HEK293 (cell line): ENCODE measurements around the gene FOXB1.

Experiments used
- MZF1 ChIP-seq: fragments of 450-650 bp; formaldehyde crosslinking; IDR thresholded peaks from 2 replicates; pipeline ENCODE4 v1.5.1; 2017; ENCODE audit warnings: missing biosample characterization, missing genetic modification characterization, borderline replicate concordance
- PRDM1 ChIP-seq: fragments of 450-650 bp; formaldehyde crosslinking; IDR thresholded peaks from 2 replicates; pipeline ENCODE4; 2016; ENCODE audit warnings: missing biosample characterization, missing genetic modification characterization
- TCF7L2 ChIP-seq: IDR thresholded peaks from 2 replicates; pipeline ENCODE4 v1.6.1; 2011; ENCODE audit warnings: low read depth, mild to moderate bottlenecking, inconsistent platforms, low read length, moderate library complexity, borderline replicate concordance
- YY1 ChIP-seq: fragments of 450-650 bp; formaldehyde crosslinking; IDR thresholded peaks from 2 replicates; pipeline ENCODE4 v1.5.1; 2018; ENCODE audit warnings: missing biosample characterization, missing genetic modification characterization
- ZEB2 ChIP-seq: fragments of 450-650 bp; formaldehyde crosslinking; IDR thresholded peaks from 2 replicates; pipeline ENCODE4 v1.5.1; 2016; ENCODE audit warnings: missing biosample characterization, missing genetic modification characterization
- ZFP3 ChIP-seq: fragments of 450-650 bp; formaldehyde crosslinking; IDR thresholded peaks from 2 replicates; pipeline ENCODE4 v1.5.1; 2016; ENCODE audit warnings: low read depth, missing biosample characterization, missing genetic modification characterization
- ZFP41 ChIP-seq: fragments of 450-650 bp; formaldehyde crosslinking; IDR thresholded peaks from 2 replicates; pipeline ENCODE4 v1.5.1; 2016; ENCODE audit warnings: missing biosample characterization, missing genetic modification characterization, borderline replicate concordance
- ZNF184 ChIP-seq: fragments of 450-650 bp; IDR thresholded peaks from 2 replicates; pipeline ENCODE4 v1.5.1; 2018; ENCODE audit warnings: missing biosample characterization, mild to moderate bottlenecking, missing genetic modification characterization
- ZNF280D ChIP-seq: fragments of 450-650 bp; formaldehyde crosslinking; IDR thresholded peaks from 2 replicates; pipeline ENCODE4 v1.5.1; 2016; ENCODE audit warnings: missing biosample characterization, missing genetic modification characterization
- ZNF404 ChIP-seq: fragments of 450-650 bp; formaldehyde crosslinking; IDR thresholded peaks from 2 replicates; pipeline ENCODE4 v1.5.1; 2017; ENCODE audit warnings: missing biosample characterization, missing genetic modification characterization
- ZNF549 ChIP-seq: fragments of 450-650 bp; IDR thresholded peaks from 2 replicates; pipeline ENCODE4 v1.5.1; 2018; ENCODE audit warnings: missing biosample characterization, missing genetic modification characterization, mild to moderate bottlenecking, inconsistent platforms, moderate library complexity
- ZNF768 ChIP-seq: fragments of 450-650 bp; formaldehyde crosslinking; IDR thresholded peaks from 2 replicates; pipeline ENCODE4 v1.5.1; 2018; ENCODE audit warnings: missing biosample characterization, mild to moderate bottlenecking, missing genetic modification characterization
- TF ChIP-seq, protein P1 (sequence below): fragments of 450-650 bp; formaldehyde crosslinking; IDR thresholded peaks from 2 replicates; pipeline ENCODE4 v1.5.1; 2016; ENCODE audit warnings: missing biosample characterization, missing genetic modification characterization
- TF ChIP-seq, protein P2 (sequence below): fragments of 450-650 bp; formaldehyde crosslinking; IDR thresholded peaks from 2 replicates; pipeline ENCODE4 v1.5.1; 2016; ENCODE audit warnings: missing biosample characterization, missing genetic modification characterization, low read depth

DNA sequence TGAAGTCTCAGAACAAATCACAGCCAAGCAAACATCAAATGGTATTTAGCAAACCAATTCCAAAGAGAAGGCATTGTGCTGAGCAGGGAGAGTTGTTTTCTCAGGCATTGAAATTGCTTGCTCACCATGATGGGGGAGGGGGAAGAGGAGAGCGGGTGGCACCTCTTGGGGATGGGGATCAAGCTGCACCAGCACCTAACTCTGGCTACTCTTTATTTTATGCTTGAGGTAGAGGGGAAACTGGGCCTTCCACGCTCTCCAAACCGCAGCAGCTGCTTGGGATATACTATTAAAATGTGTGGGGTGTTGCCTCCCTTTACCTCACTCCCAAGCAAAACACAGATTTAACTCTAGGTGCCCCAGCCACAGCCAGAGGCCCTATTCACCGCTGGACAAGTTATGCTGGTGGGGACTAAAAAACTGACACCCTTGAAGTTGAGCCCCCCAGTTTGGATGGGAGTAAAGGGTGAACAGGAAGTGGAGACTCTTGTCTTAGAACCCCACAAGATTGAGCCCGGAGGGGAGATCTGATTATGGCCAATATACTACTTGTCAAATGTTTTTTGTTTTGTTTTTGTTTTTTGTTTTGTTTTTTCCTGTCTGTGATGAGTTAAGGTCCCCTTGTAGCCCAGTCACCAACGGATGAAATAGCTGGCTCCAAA, 5.0 kb upstream of the FOXB1 start:
- TF ChIP-seq MZF1 (tag by site-specific recombination) (peak; percentile 88), ZFP41 (tag by site-specific recombination) (no peak), ZNF280D (tag by site-specific recombination) (no peak), ZEB2 (no peak), ZNF549 (tag by site-specific recombination) (no peak), ZNF404 (tag by site-specific recombination) (no peak), PRDM1 (tag by site-specific recombination) (no peak), ZNF184 (no peak), ZNF768 (tag by site-specific recombination) (no peak), ZFP3 (tag by site-specific recombination) (no peak), TCF7L2 (no peak), YY1 (tag by site-specific recombination) (no peak)
- TF ChIP-seq, protein P1, sequence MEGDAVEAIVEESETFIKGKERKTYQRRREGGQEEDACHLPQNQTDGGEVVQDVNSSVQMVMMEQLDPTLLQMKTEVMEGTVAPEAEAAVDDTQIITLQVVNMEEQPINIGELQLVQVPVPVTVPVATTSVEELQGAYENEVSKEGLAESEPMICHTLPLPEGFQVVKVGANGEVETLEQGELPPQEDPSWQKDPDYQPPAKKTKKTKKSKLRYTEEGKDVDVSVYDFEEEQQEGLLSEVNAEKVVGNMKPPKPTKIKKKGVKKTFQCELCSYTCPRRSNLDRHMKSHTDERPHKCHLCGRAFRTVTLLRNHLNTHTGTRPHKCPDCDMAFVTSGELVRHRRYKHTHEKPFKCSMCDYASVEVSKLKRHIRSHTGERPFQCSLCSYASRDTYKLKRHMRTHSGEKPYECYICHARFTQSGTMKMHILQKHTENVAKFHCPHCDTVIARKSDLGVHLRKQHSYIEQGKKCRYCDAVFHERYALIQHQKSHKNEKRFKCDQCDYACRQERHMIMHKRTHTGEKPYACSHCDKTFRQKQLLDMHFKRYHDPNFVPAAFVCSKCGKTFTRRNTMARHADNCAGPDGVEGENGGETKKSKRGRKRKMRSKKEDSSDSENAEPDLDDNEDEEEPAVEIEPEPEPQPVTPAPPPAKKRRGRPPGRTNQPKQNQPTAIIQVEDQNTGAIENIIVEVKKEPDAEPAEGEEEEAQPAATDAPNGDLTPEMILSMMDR (tag by site-specific recombination) = no peak
- TF ChIP-seq, protein P2, sequence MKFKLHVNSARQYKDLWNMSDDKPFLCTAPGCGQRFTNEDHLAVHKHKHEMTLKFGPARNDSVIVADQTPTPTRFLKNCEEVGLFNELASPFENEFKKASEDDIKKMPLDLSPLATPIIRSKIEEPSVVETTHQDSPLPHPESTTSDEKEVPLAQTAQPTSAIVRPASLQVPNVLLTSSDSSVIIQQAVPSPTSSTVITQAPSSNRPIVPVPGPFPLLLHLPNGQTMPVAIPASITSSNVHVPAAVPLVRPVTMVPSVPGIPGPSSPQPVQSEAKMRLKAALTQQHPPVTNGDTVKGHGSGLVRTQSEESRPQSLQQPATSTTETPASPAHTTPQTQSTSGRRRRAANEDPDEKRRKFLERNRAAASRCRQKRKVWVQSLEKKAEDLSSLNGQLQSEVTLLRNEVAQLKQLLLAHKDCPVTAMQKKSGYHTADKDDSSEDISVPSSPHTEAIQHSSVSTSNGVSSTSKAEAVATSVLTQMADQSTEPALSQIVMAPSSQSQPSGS (tag by site-specific recombination) = no peak
